Activated CD4-positive, alpha-beta T cell treated with anti-CD3 and anti-CD28 coated beads, Interleukin-2, Interleukin-4, amounts not matched to agents 100 ng/mL and 50 ng/mL, durations not matched to agents 16 hours and 8 hours (primary cell): Measurements from ENCODE around the gene MDH1B.
"Not testable (repeated sequence)": the region's sequence is repeated elsewhere in the genome, so short reads cannot be mapped to it uniquely, and the experiment has no call there.

ENCODE experiments used
- DNase-seq: peaks from one replicate; pipeline ENCODE4 v3.0.0-alpha.2; 2020; ENCODE audit warnings: low spot score

MDH1B gene

GRCh38 chr2:206766057-206766930 lies 1.2 kb upstream of the MDH1B start:
- DNase-seq: no peak

DNA sequence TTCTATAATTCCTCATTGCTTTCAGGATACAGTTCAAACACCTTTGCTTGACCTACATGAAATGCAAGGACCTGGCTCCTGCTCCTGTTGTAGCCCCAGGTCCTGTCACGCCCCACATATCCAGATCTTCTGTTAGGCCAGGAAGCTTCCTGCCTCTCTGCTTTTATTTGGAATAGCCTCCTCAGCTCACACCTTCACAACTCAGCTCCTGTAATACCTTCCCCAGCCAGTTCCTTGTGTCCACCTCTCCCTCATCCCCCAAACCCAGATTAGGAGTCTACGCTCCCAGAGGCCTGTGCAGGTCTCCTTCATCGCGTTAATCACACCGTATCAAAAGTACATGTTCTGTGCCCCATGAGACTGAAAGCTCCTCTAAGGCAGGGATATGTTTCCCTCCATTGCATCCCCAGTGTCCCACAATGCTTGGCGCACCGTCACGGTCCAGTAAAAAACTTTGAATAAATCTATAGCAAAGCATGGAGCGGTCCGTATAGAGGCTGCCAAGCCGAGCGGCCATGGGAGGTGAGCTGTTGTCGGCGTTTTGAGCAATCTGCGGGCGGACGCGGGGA lies 371 bp downstream of the MDH1B start:
- no peak for DNase-seq

GRCh38 chr2:206756816-206757215 lies 8.3 kb downstream of the MDH1B start:
- no peak for DNase-seq

- DNase-seq: no peak
These were observed 24.3 kb downstream of the MDH1B start for GRCh38 chr2:206740800-206741199.

DNA sequence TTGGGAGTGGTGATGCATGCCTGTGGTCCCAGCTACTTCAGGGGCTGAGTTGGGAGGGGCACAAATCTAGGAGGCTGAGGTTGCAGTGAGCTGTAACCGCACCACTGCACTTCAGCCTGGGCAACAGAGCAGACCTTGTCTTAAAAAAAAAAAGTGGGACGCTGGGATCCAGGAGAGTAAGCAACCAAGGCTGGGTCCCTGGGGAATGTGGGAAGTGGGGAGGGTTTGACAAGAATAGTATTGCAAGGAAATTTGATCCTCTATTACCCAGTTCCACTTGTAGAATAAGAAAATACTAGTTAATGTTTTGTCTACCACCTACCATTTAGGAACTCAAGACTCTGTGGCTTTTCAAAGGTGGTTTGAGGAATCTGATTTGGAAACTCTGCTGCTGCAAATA lies 25.9 kb downstream of the MDH1B start:
- DNase-seq: no peak

- peak; percentile 31 for DNase-seq
These were observed 28.2 kb downstream of the MDH1B start for GRCh38 chr2:206736935-206737334.

- no peak for DNase-seq
These were observed 31.8 kb downstream of the MDH1B start for GRCh38 chr2:206733341-206733740.

- no peak for DNase-seq
These were observed 36.6 kb downstream of the MDH1B start for GRCh38 chr2:206728277-206729199.

DNA sequence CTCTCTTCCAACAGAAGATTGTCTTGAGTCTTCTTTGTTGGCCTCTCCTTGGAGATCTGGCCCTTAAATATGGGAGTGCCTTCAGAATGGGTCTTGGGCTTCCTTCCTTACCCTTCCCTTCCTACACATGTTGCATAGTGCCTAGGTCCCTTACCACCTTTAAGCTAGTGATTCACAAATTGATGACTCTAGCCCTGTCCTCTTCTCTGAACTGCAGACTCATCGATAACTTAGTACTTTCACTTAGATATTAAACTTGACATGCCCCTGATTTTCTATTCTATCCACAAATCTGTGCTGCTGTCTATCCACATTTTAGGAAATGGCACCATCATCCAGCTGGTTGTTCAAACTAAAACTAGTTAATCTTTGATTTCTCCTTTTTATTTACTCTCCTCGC lies 37.8 kb downstream of the MDH1B start:
- no peak for DNase-seq

- DNase-seq: no peak
These were observed 41.8 kb downstream of the MDH1B start for GRCh38 chr2:206723288-206723687.

DNA sequence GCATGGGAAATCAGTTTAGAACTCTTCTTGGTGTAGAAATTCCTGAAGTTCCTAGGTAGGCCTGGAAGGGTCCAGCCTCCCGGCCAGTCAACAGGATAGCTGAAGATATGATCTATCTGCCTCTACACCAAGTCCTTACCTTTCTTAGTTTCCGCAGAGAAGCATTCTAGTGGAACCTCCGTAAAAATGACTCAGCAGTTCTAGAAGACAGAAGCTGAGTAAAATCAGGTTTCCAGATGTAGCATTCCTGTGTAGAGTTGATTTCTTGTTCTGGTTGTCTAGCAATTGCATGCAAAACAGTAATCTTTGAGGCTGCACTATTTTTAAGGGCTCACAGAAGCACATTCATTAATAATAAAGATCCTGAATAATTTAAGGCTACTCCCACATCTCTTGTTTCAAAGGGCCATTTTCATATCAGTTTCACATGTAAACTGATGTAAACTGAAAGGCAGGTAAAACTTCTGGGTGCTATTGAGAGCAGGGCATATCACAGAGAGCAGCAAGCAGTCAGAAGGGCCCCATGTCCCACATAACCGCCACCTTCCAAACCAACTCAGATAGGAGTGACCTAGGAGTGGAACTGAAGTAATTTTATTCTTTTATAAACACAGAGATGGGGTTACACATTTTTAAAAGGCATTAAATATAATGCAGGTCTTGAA lies 43.7 kb downstream of the MDH1B start:
- peak; percentile 15 for DNase-seq

DNA sequence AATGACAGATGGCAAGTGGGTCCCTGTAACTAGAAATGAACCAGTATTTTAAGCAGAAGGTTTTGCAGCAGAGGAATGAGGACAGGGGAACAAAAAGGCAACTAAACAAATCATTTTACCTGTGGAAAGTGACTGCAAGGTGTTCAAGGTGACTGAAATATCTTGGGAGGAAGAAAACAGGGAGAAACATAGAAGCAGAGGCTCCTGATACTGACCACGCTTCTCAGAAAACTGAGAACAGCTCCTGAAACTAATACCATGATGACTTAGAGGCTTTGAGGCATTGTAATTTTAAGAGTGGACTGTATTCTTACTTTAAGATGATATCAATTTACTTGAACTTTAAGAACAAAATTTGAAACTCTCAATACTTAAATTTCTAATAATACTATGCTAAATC lies 46.8 kb downstream of the MDH1B start, which contains the start of gene DYTN:
TSS of gene DYTN (minus strand) at position 101 of the 400 bp plus-strand sequence. CDS start 117 bp downstream, outside the sequence.
- no peak for DNase-seq

GRCh38 chr2:206716623-206717022 lies 48.5 kb downstream of the MDH1B start:
- DNase-seq: no peak

- DNase-seq: not testable (repeated sequence)
These were observed 49.9 kb downstream of the MDH1B start for GRCh38 chr2:206715183-206715582.

DNA sequence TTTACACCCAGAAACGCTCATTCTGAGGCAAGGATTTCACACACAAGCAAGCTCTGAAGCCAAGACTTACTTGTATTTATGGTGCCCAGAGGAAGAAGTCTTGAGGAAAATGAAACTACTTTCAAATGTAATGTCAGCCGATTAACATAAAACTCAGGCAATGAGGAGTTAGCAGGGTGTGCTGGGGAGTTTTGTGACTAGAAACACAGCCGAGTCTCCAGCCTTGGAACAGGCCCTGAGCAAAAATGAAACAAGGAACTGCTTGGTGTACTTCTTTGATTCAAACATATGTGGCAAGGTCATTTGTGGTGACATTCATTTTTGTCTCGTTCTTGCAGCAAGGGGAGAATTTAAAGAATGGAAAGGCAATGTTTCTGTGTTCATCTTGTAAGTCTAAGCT lies 51.4 kb downstream of the MDH1B start:
- DNase-seq: no peak

- DNase-seq: no peak
These were observed 56.8 kb downstream of the MDH1B start for GRCh38 chr2:206708286-206708685.

- DNase-seq: no peak
These were observed 57.9 kb downstream of the MDH1B start for GRCh38 chr2:206707164-206707701.

- DNase-seq: no peak
These were observed 63.0 kb downstream of the MDH1B start for GRCh38 chr2:206701952-206702605.

GRCh38 chr2:206700156-206700555 lies 65.0 kb downstream of the MDH1B start:
- no peak for DNase-seq

- DNase-seq: no peak
These were observed 66.3 kb downstream of the MDH1B start for GRCh38 chr2:206698811-206699210.

DNA sequence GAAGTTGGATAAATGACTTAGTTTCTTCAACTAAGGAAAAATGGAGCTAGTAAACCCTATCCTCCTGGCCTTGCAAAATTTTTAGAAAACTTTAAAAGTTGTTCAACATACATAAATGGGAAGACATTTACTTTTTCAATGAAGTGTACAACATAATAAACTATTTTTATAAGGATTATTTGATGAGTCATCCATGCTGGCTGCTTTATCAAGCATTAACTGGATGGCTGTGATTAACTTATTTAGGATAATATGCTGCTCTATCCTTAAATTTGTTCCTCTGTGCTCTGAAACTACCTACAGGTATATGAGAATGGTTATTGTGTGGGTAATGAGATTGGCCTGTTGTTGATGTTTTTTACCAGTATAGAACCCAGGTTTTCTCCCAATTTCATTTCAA lies 68.2 kb downstream of the MDH1B start:
- DNase-seq: no peak
